HS-27A (cell line): Measurements from ENCODE around the gene ZCCHC3.

Experiments
- DNase-seq: peaks from one replicate; pipeline ENCODE4 v3.0.0-alpha.2; 2012; ENCODE audit warnings: low read depth, missing footprints

ZCCHC3 gene

GRCh38 chr20:343107-343506 is 45.7 kb downstream of the ZCCHC3 start:
- no peak for DNase-seq

GRCh38 chr20:346033-346639 is 48.8 kb downstream of the ZCCHC3 start:
- no peak for DNase-seq

- DNase-seq = no peak
Measured at GRCh38 chr20:346640-347316, 49.4 kb downstream of the ZCCHC3 start, which contains the start of gene NRSN2. NRSN2 (plus strand) TSS chr20:347111; CDS start chr20:349644, 2,533 bp downstream.

- DNase-seq = no peak
Measured at GRCh38 chr20:347317-347639, 49.9 kb downstream of the ZCCHC3 start.

GRCh38 chr20:347640-348484 is 50.5 kb downstream of the ZCCHC3 start:
- DNase-seq = peak; percentile 62

GRCh38 chr20:348972-349841 is 51.8 kb downstream of the ZCCHC3 start:
- no peak for DNase-seq
